ENCODE measurements around the gene CNTROB. TPM values are rescaled to one million over a fixed set of nuclear protein-coding genes. Genes with fewer than 3 reads are reported as not detected.

Gene CNTROB
- polyA plus RNA-seq, 1 donor from 2014 or later = 11.0 TPM

Other genes starting within 250 kb of the CNTROB start
- gene TP53, start 244.7 kb upstream of the CNTROB start, polyA plus RNA-seq = 55.0 TPM
- 15.3 TPM for gene WRAP53, start 243.7 kb upstream of the CNTROB start, polyA plus RNA-seq
- gene EFNB3, start 227.0 kb upstream of the CNTROB start, polyA plus RNA-seq = not detected
- not detected for gene DNAH2, start 214.5 kb upstream of the CNTROB start, polyA plus RNA-seq
- 1.9 TPM for gene KDM6B, start 98.0 kb upstream of the CNTROB start, polyA plus RNA-seq
- gene TMEM88, start 77.1 kb upstream of the CNTROB start, polyA plus RNA-seq = not detected
- 170 TPM for gene NAA38, start 74.6 kb upstream of the CNTROB start, polyA plus RNA-seq
- 8.0 TPM for gene CYB5D1, start 74.2 kb upstream of the CNTROB start, polyA plus RNA-seq
- 2.4 TPM for gene CHD3, start 43.4 kb upstream of the CNTROB start, polyA plus RNA-seq
- 3.1 TPM for gene RNF227, start 15.9 kb upstream of the CNTROB start, polyA plus RNA-seq
- 0.51 TPM for gene KCNAB3, start 2.4 kb upstream of the CNTROB start, polyA plus RNA-seq
- 220 TPM for gene TRAPPC1, start 260 bp upstream of the CNTROB start, polyA plus RNA-seq
- 0.18 TPM for gene GUCY2D, start 70.4 kb downstream of the CNTROB start, polyA plus RNA-seq
- not detected for gene ALOX15B, start 106.9 kb downstream of the CNTROB start, polyA plus RNA-seq
- 0.41 TPM for gene ALOX12B, start 155.5 kb downstream of the CNTROB start, polyA plus RNA-seq
- gene ALOXE3, start 186.3 kb downstream of the CNTROB start, polyA plus RNA-seq = not detected
- gene HES7, start 191.9 kb downstream of the CNTROB start, polyA plus RNA-seq = not detected
- 12.6 TPM for gene PER1, start 220.2 kb downstream of the CNTROB start, polyA plus RNA-seq
- 83.7 TPM for gene VAMP2, start 230.7 kb downstream of the CNTROB start, polyA plus RNA-seq
- gene TMEM107, start 244.2 kb downstream of the CNTROB start, polyA plus RNA-seq = 35.2 TPM

Data from IgD-negative memory B cell (primary cell).